MM.1S (cell line): ENCODE results near the gene MYRFL.

Source experiments
- DNase-seq: peaks from one replicate; pipeline ENCODE4 v3.0.0-alpha.2; 2015
- H2AFZ ChIP-seq: fragments of 300-600 bp; sonication (generic); 2 replicates; pipeline ENCODE4 v1.6.0; 2016; ENCODE audit warnings: antibody characterized with exemption, low read length
- H3F3A ChIP-seq: fragments of 300-600 bp; sonication (generic); 2 replicates; pipeline ENCODE4 v1.6.1; 2016; ENCODE audit warnings: mild to moderate bottlenecking, antibody characterized with exemption, low read length, moderate library complexity, mixed read lengths; ENCODE audit not compliant: insufficient read depth
- H3K27ac ChIP-seq: fragments of 300-600 bp; sonication (generic); 2 replicates; pipeline ENCODE4 v1.5.1; 2016; ENCODE audit warnings: mild to moderate bottlenecking, low read length
- H3K27me3 ChIP-seq: fragments of 300-600 bp; sonication (generic); replicated peaks from 2 replicates; pipeline ENCODE4 v1.6.0; 2016; ENCODE audit warnings: low read length; ENCODE audit not compliant: insufficient read depth
- H3K36me3 ChIP-seq: fragments of 300-600 bp; sonication (generic); replicated peaks from 2 replicates; pipeline ENCODE4 v1.6.1; 2016; ENCODE audit warnings: mild to moderate bottlenecking, low read length, mixed read lengths; ENCODE audit not compliant: insufficient read depth
- H3K4me1 ChIP-seq: fragments of 300-600 bp; sonication (generic); 2 replicates; pipeline ENCODE4 v1.6.1; 2016; ENCODE audit warnings: low read length, mixed read lengths
- H3K4me2 ChIP-seq: fragments of 300-600 bp; sonication (generic); 2 replicates; pipeline ENCODE4 v1.6.0; 2016; ENCODE audit warnings: low read depth, low read length
- H3K4me3 ChIP-seq: fragments of 300-600 bp; sonication (generic); 2 replicates; pipeline ENCODE4 v1.5.1; 2016; ENCODE audit warnings: low read length, mixed read lengths
- H3K79me2 ChIP-seq: fragments of 300-600 bp; sonication (generic); 2 replicates; pipeline ENCODE4 v1.6.1; 2016; ENCODE audit warnings: mixed run types, low read length, mixed read lengths
- H3K9ac ChIP-seq: fragments of 300-600 bp; sonication (generic); 2 replicates; pipeline ENCODE4 v1.6.1; 2016; ENCODE audit warnings: low read length, mixed read lengths
- H3K9me2 ChIP-seq: fragments of 300-600 bp; sonication (generic); replicated peaks from 2 replicates; pipeline ENCODE4 v1.6.1; 2016; ENCODE audit warnings: mild to moderate bottlenecking, low read length, mixed read lengths; ENCODE audit not compliant: insufficient read depth
- H3K9me3 ChIP-seq: fragments of 300-600 bp; sonication (generic); replicated peaks from 2 replicates; pipeline ENCODE4 v1.6.1; 2016; ENCODE audit warnings: mild to moderate bottlenecking, low read length, mixed read lengths; ENCODE audit not compliant: insufficient read depth
- H4K20me1 ChIP-seq: fragments of 300-600 bp; sonication (generic); 2 replicates; pipeline ENCODE4 v1.6.1; 2016; ENCODE audit warnings: mild to moderate bottlenecking, low read length, moderate library complexity, mixed read lengths; ENCODE audit not compliant: insufficient read depth
- EZH2 ChIP-seq: fragments of 300-600 bp; sonication (generic); optimal IDR thresholded peaks from 2 replicates; pipeline ENCODE3; 2017; ENCODE audit warnings: low read depth, mild to moderate bottlenecking, antibody characterized with exemption, low read length, mixed read lengths
- EZH2phosphoT487 ChIP-seq: fragments of 300-600 bp; sonication (generic); IDR thresholded peaks from 2 replicates; pipeline ENCODE4 v1.6.1; 2018; ENCODE audit warnings: antibody characterized with exemption, low read length
- TF ChIP-seq, protein P1 (sequence below): fragments of 300-600 bp; sonication (generic); IDR thresholded peaks from 2 replicates; pipeline ENCODE4 v1.5.1; 2016; ENCODE audit warnings: antibody characterized with exemption, low read length, mixed read lengths

MYRFL gene

DNA sequence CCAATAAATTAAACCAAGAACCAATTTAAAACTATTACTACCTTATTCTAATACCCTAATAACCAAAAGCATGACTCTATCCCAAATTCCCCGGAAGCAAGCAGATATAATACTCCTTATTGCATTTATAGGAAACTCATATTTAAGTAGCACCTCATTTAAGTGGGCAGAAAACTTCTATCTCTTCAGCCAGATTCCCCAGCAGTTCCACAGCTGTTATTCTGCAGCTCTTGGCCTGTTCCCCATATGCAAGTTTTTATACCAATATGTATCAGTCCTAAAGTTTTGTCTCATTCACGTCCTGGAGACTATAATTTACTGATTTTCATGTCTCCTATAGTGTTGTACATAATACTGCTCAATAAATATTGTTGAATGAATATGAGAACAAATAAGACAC lies 106.5 kb downstream of the MYRFL start:
- TF ChIP-seq, protein P1, sequence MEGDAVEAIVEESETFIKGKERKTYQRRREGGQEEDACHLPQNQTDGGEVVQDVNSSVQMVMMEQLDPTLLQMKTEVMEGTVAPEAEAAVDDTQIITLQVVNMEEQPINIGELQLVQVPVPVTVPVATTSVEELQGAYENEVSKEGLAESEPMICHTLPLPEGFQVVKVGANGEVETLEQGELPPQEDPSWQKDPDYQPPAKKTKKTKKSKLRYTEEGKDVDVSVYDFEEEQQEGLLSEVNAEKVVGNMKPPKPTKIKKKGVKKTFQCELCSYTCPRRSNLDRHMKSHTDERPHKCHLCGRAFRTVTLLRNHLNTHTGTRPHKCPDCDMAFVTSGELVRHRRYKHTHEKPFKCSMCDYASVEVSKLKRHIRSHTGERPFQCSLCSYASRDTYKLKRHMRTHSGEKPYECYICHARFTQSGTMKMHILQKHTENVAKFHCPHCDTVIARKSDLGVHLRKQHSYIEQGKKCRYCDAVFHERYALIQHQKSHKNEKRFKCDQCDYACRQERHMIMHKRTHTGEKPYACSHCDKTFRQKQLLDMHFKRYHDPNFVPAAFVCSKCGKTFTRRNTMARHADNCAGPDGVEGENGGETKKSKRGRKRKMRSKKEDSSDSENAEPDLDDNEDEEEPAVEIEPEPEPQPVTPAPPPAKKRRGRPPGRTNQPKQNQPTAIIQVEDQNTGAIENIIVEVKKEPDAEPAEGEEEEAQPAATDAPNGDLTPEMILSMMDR = no peak
- no peak for TF ChIP-seq EZH2phosphoT487
- TF ChIP-seq EZH2 = no peak
- Histone ChIP-seq H3K9ac (no peak overlapping the region), H4K20me1 (no peaks in the 10 kb centered on the region), H3K27me3 (no peaks in the 10 kb centered on the region), H3F3A (no peaks in the 10 kb centered on the region), H3K36me3 (no peaks in the 10 kb centered on the region), H2AFZ (no peak overlapping the region), H3K4me2 (no peak overlapping the region), H3K4me3 (no peak overlapping the region), H3K79me2 (no peaks in the 10 kb centered on the region), H3K9me3 (no peaks in the 10 kb centered on the region), H3K4me1 (no peaks in the 10 kb centered on the region), H3K9me2 (no peaks in the 10 kb centered on the region), H3K27ac (no peak overlapping the region)
- DNase-seq = no peak

DNA sequence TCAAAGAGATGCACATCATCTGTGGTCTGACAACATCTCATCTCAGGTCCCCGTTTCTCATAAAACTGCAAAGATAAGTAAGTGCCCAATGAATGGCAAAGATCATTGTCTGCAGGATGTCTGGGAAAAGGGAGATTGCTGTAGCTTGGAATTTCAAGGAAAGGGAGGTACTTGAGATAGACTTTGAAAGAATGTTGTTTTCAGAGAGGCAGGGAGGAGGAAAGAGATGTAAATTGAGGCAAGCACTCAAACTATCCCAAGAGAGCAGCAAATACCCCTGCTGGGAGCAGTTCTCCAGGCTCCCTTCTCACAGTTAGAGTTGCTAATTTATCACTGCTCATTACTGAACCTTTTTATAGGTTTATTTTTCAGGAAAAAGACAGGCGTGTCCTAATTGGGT lies 107.1 kb downstream of the MYRFL start:
- Histone ChIP-seq H3F3A (no peaks in the 10 kb centered on the region), H3K79me2 (no peaks in the 10 kb centered on the region), H3K4me2 (no peak overlapping the region), H3K27me3 (no peaks in the 10 kb centered on the region), H3K9me2 (no peaks in the 10 kb centered on the region), H4K20me1 (no peaks in the 10 kb centered on the region), H3K9ac (no peak overlapping the region), H3K9me3 (no peaks in the 10 kb centered on the region), H3K36me3 (no peaks in the 10 kb centered on the region), H3K4me3 (no peak overlapping the region), H3K4me1 (no peaks in the 10 kb centered on the region), H2AFZ (no peak overlapping the region), H3K27ac (no peak overlapping the region)
- no peak for DNase-seq
- no peak for TF ChIP-seq EZH2

DNA sequence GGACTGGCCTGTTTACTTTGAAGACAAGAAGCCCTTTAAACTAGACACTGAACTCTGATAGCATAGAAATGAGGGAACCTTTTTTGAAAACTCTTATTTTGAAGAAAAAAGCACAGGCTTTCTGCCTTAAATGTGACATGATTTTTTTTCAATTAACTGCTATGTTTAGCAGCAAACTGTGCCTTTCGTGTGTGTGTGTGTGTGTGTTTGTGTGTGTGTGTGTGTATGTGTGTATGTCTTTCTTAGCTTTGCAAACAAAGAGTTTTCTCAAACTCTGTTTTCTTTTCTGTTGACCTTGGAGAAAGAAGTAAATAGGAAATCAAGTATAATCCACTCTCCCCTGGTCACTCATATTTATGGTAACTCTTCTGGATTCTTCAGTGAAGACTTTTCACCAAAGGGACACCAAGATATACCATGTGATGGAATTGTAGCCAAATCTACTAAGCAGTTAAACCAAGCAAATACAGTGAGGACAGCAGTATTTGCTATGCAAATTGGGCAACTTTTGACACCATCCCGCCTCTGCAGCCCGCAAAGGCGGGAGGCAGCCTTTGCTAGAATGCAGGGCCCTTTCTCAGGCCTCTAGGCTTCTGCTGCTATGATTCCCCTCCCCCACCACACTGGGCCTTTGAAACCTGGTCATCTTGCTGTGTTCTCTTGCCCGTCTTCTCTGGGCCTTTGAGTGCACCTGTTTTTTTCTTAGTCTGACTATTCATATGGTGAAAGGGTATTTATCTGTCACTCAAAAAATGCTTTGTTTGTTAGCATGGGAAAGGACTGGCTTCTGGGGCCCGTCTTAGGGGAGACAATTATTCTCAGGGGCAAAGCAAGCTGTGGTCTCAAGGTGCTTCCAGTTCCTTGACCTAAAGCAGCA lies 107.9 kb downstream of the MYRFL start:
- no peak overlapping the region for H3K4me2 ChIP-seq
- no peaks in the 10 kb centered on the region for H4K20me1 ChIP-seq
- H3K36me3 ChIP-seq = no peaks in the 10 kb centered on the region
- no peak overlapping the region for H3K4me3 ChIP-seq
- DNase-seq = no peak
- H3K9me3 ChIP-seq = no peaks in the 10 kb centered on the region
- TF ChIP-seq, protein P1 = no peak
- no peak for TF ChIP-seq EZH2phosphoT487
- TF ChIP-seq EZH2 = no peak
- no peaks in the 10 kb centered on the region for H3K4me1 ChIP-seq
- H3F3A ChIP-seq = no peaks in the 10 kb centered on the region
- no peaks in the 10 kb centered on the region for H3K9me2 ChIP-seq
- H3K27me3 ChIP-seq = no peaks in the 10 kb centered on the region
- H3K9ac ChIP-seq = no peak overlapping the region
- no peak overlapping the region for H2AFZ ChIP-seq
- H3K79me2 ChIP-seq = no peaks in the 10 kb centered on the region
- H3K27ac ChIP-seq = no peak overlapping the region

DNA sequence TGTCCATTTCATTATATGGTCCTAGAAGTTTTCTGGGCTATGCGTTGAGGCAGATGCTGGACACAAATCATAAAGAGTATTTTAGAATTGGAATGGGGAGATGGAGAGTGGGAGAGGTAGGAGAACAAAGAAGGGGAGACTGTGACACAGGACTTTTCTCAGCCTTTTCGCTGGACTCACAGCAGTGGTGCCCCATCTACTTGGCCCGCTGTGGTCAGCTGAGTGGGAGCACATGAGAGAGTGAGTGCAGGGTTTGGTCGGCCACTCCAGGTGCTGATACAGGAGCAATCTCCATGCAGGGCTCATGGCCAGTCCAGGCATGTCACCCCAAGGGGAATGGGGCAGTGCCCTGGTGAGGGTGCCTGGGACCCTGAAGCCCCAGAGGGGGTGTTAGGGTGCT lies 109.0 kb downstream of the MYRFL start:
- H3K79me2 ChIP-seq = no peaks in the 10 kb centered on the region
- H3K4me1 ChIP-seq = no peaks in the 10 kb centered on the region
- H3K4me2 ChIP-seq = no peak overlapping the region
- no peak overlapping the region for H2AFZ ChIP-seq
- H3K27ac ChIP-seq = no peak overlapping the region
- no peaks in the 10 kb centered on the region for H3K36me3 ChIP-seq
- H4K20me1 ChIP-seq = no peaks in the 10 kb centered on the region
- no peak overlapping the region for H3K4me3 ChIP-seq
- DNase-seq = no peak
- TF ChIP-seq EZH2 (no peak), EZH2phosphoT487 (no peak)
- TF ChIP-seq, protein P1 = no peak
- H3F3A ChIP-seq = no peaks in the 10 kb centered on the region
- H3K9me3 ChIP-seq = no peaks in the 10 kb centered on the region
- no peaks in the 10 kb centered on the region for H3K27me3 ChIP-seq
- H3K9me2 ChIP-seq = no peaks in the 10 kb centered on the region
- H3K9ac ChIP-seq = no peak overlapping the region
